Neutrophil (primary cell): Measurements from ENCODE around the gene LRCH1.

Source experiments
- H3K27ac ChIP-seq: fragments of 200-600 bp; sonication (generic); 2 replicates; pipeline ENCODE4 v1.5.1; 2016; ENCODE audit warnings: mild to moderate bottlenecking, moderate library complexity
- H3K27me3 ChIP-seq: fragments of 200-600 bp; sonication (generic); 2 replicates; pipeline ENCODE4 v1.6.0; 2016; ENCODE audit warnings: mild to moderate bottlenecking
- H3K36me3 ChIP-seq: fragments of 200-600 bp; sonication (generic); 2 replicates; pipeline ENCODE4 v1.5.1; 2017
- H3K4me1 ChIP-seq, 2 experiments: fragments of 200-600 bp in 1 of 2; sonication (generic) in 1 of 2; 1 replicate in 1 of 2; 2 replicates in 1 of 2; pipeline versions ENCODE4 v1.5.1 to v1.6.1; 2013 to 2016; ENCODE audit warnings: low read depth in 1 of 2, low read length in 1 of 2, mild to moderate bottlenecking in 1 of 2, moderate library complexity in 1 of 2; ENCODE audit not compliant: control insufficient read depth in 1 of 2, insufficient read depth in 1 of 2
- H3K4me3 ChIP-seq, 2 experiments: fragments of 200-600 bp in 1 of 2; sonication (generic) in 1 of 2; 1 replicate in 1 of 2; 2 replicates in 1 of 2; pipeline ENCODE4 v1.5.1; 2013 to 2016; ENCODE audit warnings: low read depth in 1 of 2, low read length in 1 of 2, mild to moderate bottlenecking in 1 of 2, moderate library complexity in 1 of 2
- H3K9me3 ChIP-seq: fragments of 200-600 bp; sonication (generic); 2 replicates; pipeline ENCODE4 v1.5.1; 2016
- CTCF ChIP-seq: fragments of 200-600 bp; sonication (generic); IDR thresholded peaks from 2 replicates; pipeline ENCODE4 v1.5.1; 2016; ENCODE audit warnings: antibody characterized with exemption

The LRCH1 gene

GRCh38 chr13:46571189-46571908 is 18.4 kb downstream of the LRCH1 start:
- H3K27ac ChIP-seq = no peak overlapping the region
- no peaks in the 10 kb centered on the region for H3K36me3 ChIP-seq
- H3K27me3 ChIP-seq = no peaks in the 10 kb centered on the region
- TF ChIP-seq CTCF = no peak
- no peaks in the 10 kb centered on the region for H3K9me3 ChIP-seq
- no peak overlapping the region for H3K4me3 ChIP-seq
- H3K4me1 ChIP-seq = no peaks in the 10 kb centered on the region

- Histone ChIP-seq H3K27ac (no peak overlapping the region), H3K4me1 (peaks cover under 1 to 6% of the 10 kb centered on the region in 2 experiments), H3K9me3 (no peaks in the 10 kb centered on the region), H3K4me3 (no peak overlapping the region), H3K27me3 (no peaks in the 10 kb centered on the region), H3K36me3 (no peaks in the 10 kb centered on the region)
- TF ChIP-seq CTCF = no peak
These were observed 19.1 kb downstream of the LRCH1 start for GRCh38 chr13:46571909-46572595.

- H3K4me3 ChIP-seq = no peak overlapping the region
- peaks cover 9 to 15% of the 10 kb centered on the region in 2 experiments for H3K4me1 ChIP-seq
- H3K36me3 ChIP-seq = no peaks in the 10 kb centered on the region
- H3K27me3 ChIP-seq = no peaks in the 10 kb centered on the region
- no peaks in the 10 kb centered on the region for H3K9me3 ChIP-seq
- no peak overlapping the region for H3K27ac ChIP-seq
- TF ChIP-seq CTCF = no peak
These were observed 19.9 kb downstream of the LRCH1 start for GRCh38 chr13:46572752-46573431.

GRCh38 chr13:46575301-46575771 is 22.4 kb downstream of the LRCH1 start:
- H3K27me3 ChIP-seq = no peaks in the 10 kb centered on the region
- no peak for TF ChIP-seq CTCF
- no peaks in the 10 kb centered on the region for H3K36me3 ChIP-seq
- no peak overlapping the region for H3K4me3 ChIP-seq
- H3K4me1 ChIP-seq = peaks cover 18 to 19% of the 10 kb centered on the region in 2 experiments
- no peaks in the 10 kb centered on the region for H3K9me3 ChIP-seq
- no peak overlapping the region for H3K27ac ChIP-seq

- H3K4me1 ChIP-seq = peaks cover 23% of the 10 kb centered on the region in 2 experiments
- no peak overlapping the region for H3K4me3 ChIP-seq
- no peak for TF ChIP-seq CTCF
- no peaks in the 10 kb centered on the region for H3K9me3 ChIP-seq
- no peaks in the 10 kb centered on the region for H3K27me3 ChIP-seq
- no peaks in the 10 kb centered on the region for H3K36me3 ChIP-seq
- H3K27ac ChIP-seq = no peak overlapping the region
These were observed 22.9 kb downstream of the LRCH1 start for GRCh38 chr13:46575818-46576221.
